ENCODE data around the gene KLF11.
A peak's percentile ranks its signal among the peaks of the same experiment; 100 is the strongest.

The KLF11 gene

GRCh38 chr2:10019602-10020400 lies 23.5 kb upstream of the KLF11 start:
- no peak for DNase-seq (ENCODE audit: low read depth)
- no peak overlapping the region for H3K4me3 ChIP-seq (ENCODE audit: control insufficient read depth, low read depth, low read length)
- no peak for TF ChIP-seq CTCF (IDR thresholded peaks at IDR 0.05; ENCODE audit: control insufficient read depth, insufficient read depth, low read depth, low read length, missing control alignments)

GRCh38 chr2:10022041-10022421 lies 21.3 kb upstream of the KLF11 start:
- TF ChIP-seq CTCF (IDR thresholded peaks at IDR 0.05; ENCODE audit: control insufficient read depth, insufficient read depth, low read depth, low read length, missing control alignments): no peak
- no peak for DNase-seq (ENCODE audit: low read depth)
- H3K4me3 ChIP-seq (ENCODE audit: control insufficient read depth, low read depth, low read length): no peak overlapping the region

GRCh38 chr2:10022445-10022844 lies 20.9 kb upstream of the KLF11 start:
- no peak for DNase-seq (ENCODE audit: low read depth)

GRCh38 chr2:10022966-10023662 lies 20.2 kb upstream of the KLF11 start:
- DNase-seq (ENCODE audit: low read depth): no peak
- H3K4me3 ChIP-seq (ENCODE audit: control insufficient read depth, low read depth, low read length): no peak overlapping the region
- peak; percentile 17 for TF ChIP-seq CTCF (IDR thresholded peaks at IDR 0.05; ENCODE audit: control insufficient read depth, insufficient read depth, low read depth, low read length, missing control alignments)

More at GRCh38 chr2:10022445-10022844, 20.9 kb upstream of the KLF11 start:
- no peak for TF ChIP-seq CTCF (IDR thresholded peaks at IDR 0.05; ENCODE audit: control insufficient read depth, insufficient read depth, low read depth, low read length, missing control alignments)
- no peak overlapping the region for H3K4me3 ChIP-seq (ENCODE audit: control insufficient read depth, low read depth, low read length)

GRCh38 chr2:10026940-10027569 lies 16.3 kb upstream of the KLF11 start:
- no peak for DNase-seq (ENCODE audit: low read depth)
- H3K4me3 ChIP-seq (ENCODE audit: control insufficient read depth, low read depth, low read length): no peak overlapping the region
- TF ChIP-seq CTCF (IDR thresholded peaks at IDR 0.05; ENCODE audit: control insufficient read depth, insufficient read depth, low read depth, low read length, missing control alignments): no peak

- no peak overlapping the region for H3K4me3 ChIP-seq (ENCODE audit: control insufficient read depth, low read depth, low read length)
- TF ChIP-seq CTCF (IDR thresholded peaks at IDR 0.05; ENCODE audit: control insufficient read depth, insufficient read depth, low read depth, low read length, missing control alignments): no peak
Observed at GRCh38 chr2:10027660-10028330, 15.6 kb upstream of the KLF11 start.

More at GRCh38 chr2:10027660-10028330, 15.6 kb upstream of the KLF11 start:
- DNase-seq (ENCODE audit: low read depth): no peak
